ENCODE measurements around the gene PPM1H. TPM values are rescaled to one million over a fixed set of nuclear protein-coding genes. Genes with fewer than 3 reads are reported as not detected.

The PPM1H gene
- total RNA-seq, 1 experiment from 2014 or later: 37.1 TPM

- H3K36me3 Mint-ChIP-seq: peaks cover 7% of the 10 kb centered on the region; the same call in 1 of the 2 replicates
- peak overlapping the region; percentile 77 for H3K27ac Mint-ChIP-seq
- H3K27me3 Mint-ChIP-seq (ENCODE audit: low read depth): peaks cover 40% of the 10 kb centered on the region
- ChIA-PET CTCF (interaction anchor here (0.9 to 1.9 kb wide), 4 partner anchors 16 to 142 kb away, joined by 3 to 4 read pairs (median 4); no protein-coding TSS in a partner anchor), POLR2A (interaction anchor here (1.1 kb wide), 1 partner anchor 46 kb away, joined by 4 read pairs; no protein-coding TSS in a partner anchor)
- DNase-seq (ENCODE audit: low spot score) (no peak), ATAC-seq (no peak)
- H3K4me3 Mint-ChIP-seq: no peak overlapping the region
- H3K4me1 Mint-ChIP-seq: peaks cover 95% of the 10 kb centered on the region
- no peaks in the 10 kb centered on the region for H3K9me3 Mint-ChIP-seq
- TF ChIP-seq ZNF263 (CRISPR knock-in tag; IDR thresholded peaks at IDR 0.05; ENCODE audit: low read depth): no peak
- TF ChIP-seq MAX (CRISPR knock-in tag; IDR thresholded peaks at IDR 0.05): no peak
- TF ChIP-seq ZNF281 (CRISPR knock-in tag; IDR thresholded peaks at IDR 0.05): no peak
- TF ChIP-seq ZNF317 (CRISPR knock-in tag; IDR thresholded peaks at IDR 0.05; ENCODE audit: borderline replicate concordance, low read depth): no peak
- no peak for TF ChIP-seq EMX1 (CRISPR knock-in tag; IDR thresholded peaks at IDR 0.05)
- no peak for TF ChIP-seq TEAD1 (CRISPR knock-in tag; IDR thresholded peaks at IDR 0.05)
These were observed 277.7 kb downstream of the PPM1H start for GRCh38 chr12:62657363-62657632.

- no peak for TF ChIP-seq ARID4B (CRISPR knock-in tag; IDR thresholded peaks at IDR 0.05; ENCODE audit: borderline replicate concordance)
- 0 out of 2 replicates have a peak, but pooled peaks have one; percentile 12 for TF ChIP-seq TEAD1 (CRISPR knock-in tag; IDR thresholded peaks at IDR 0.05)
- no peak for TF ChIP-seq NR1H2 (CRISPR knock-in tag; IDR thresholded peaks at IDR 0.05)
- no peak for TF ChIP-seq RORB (CRISPR knock-in tag; IDR thresholded peaks at IDR 0.05)
- no peak for TF ChIP-seq ZNF219 (CRISPR knock-in tag; IDR thresholded peaks at IDR 0.05; ENCODE audit: borderline replicate concordance)
- no peak for TF ChIP-seq NFYB (CRISPR knock-in tag; conservative IDR thresholded peaks at IDR 0.05; ENCODE audit: low read depth)
- DNase-seq (ENCODE audit: low spot score) (peak; percentile 15), ATAC-seq (peak; percentile 3)
- POLR2A ChIA-PET: interaction anchor here (1.1 kb wide), 1 partner anchor 47 kb away, joined by 4 read pairs; no protein-coding TSS in a partner anchor
- H3K4me3 Mint-ChIP-seq: 0 out of 2 replicates have a peak overlapping the region, but pooled peaks have one; percentile 6
- H3K4me1 Mint-ChIP-seq: peaks cover 97% of the 10 kb centered on the region
- peak overlapping the region; percentile 91 for H3K27ac Mint-ChIP-seq
- CTCF ChIA-PET: interaction anchor here (0.9 to 1.9 kb wide), 4 partner anchors 17 to 142 kb away, joined by 3 to 4 read pairs (median 4); no protein-coding TSS in a partner anchor
- peaks cover 45% of the 10 kb centered on the region for H3K27me3 Mint-ChIP-seq (ENCODE audit: low read depth)
- H3K36me3 Mint-ChIP-seq: peaks cover 7% of the 10 kb centered on the region; the same call in 1 of the 2 replicates
- no peaks in the 10 kb centered on the region for H3K9me3 Mint-ChIP-seq
These were observed 278.2 kb downstream of the PPM1H start for GRCh38 chr12:62656591-62657362.

GRCh38 chr12:62655666-62656151 is 279.2 kb downstream of the PPM1H start:
- CTCF ChIA-PET: interaction anchor here (0.5 kb wide), 1 partner anchor 54 kb away, joined by 3 read pairs; no protein-coding TSS in a partner anchor
- TF ChIP-seq PRDM15 (CRISPR knock-in tag; IDR thresholded peaks at IDR 0.05): 0 out of 2 replicates have a peak, but pooled peaks have one; percentile 43
- no peak for TF ChIP-seq ZNF219 (CRISPR knock-in tag; IDR thresholded peaks at IDR 0.05; ENCODE audit: borderline replicate concordance)
- peak; percentile 48; the same call in 1 of the 2 replicates for TF ChIP-seq TEAD1 (CRISPR knock-in tag; IDR thresholded peaks at IDR 0.05)
- peak; percentile 29; the same call in 1 of the 2 replicates for TF ChIP-seq FOXP4 (CRISPR knock-in tag; IDR thresholded peaks at IDR 0.05)
- peak; percentile 22; the same call in 1 of the 2 replicates for TF ChIP-seq ZNF423 (CRISPR knock-in tag; IDR thresholded peaks at IDR 0.05)
- TF ChIP-seq ETV6 (CRISPR knock-in tag; IDR thresholded peaks at IDR 0.05): 0 out of 2 replicates have a peak, but pooled peaks have one; percentile 38
- peak; percentile 39; the same call in 1 of the 2 replicates for TF ChIP-seq FOXK1 (CRISPR knock-in tag; IDR thresholded peaks at IDR 0.05)
- TF ChIP-seq NR1H2 (CRISPR knock-in tag; IDR thresholded peaks at IDR 0.05): no peak
- Mint-ChIP-seq H3K4me1 (peaks cover 91% of the 10 kb centered on the region), H3K36me3 (peaks cover 6% of the 10 kb centered on the region; the same call in 1 of the 2 replicates), H3K4me3 (no peak overlapping the region), H3K27ac (peak overlapping the region; percentile 91; the same call in 1 of the 2 replicates), H3K9me3 (no peaks in the 10 kb centered on the region), H3K27me3 (ENCODE audit: low read depth) (peaks cover 55% of the 10 kb centered on the region)
- POLR2A ChIA-PET: no interaction called here
- ATAC-seq (no peak), DNase-seq (ENCODE audit: low spot score) (no peak)

All from WTC11 (cell line).